Measurements from ENCODE around the gene KIF25.
"Not testable (repeated sequence)": the region's sequence is repeated elsewhere in the genome, so short reads cannot be mapped to it uniquely, and the experiment has no call there.

Gene KIF25

DNA sequence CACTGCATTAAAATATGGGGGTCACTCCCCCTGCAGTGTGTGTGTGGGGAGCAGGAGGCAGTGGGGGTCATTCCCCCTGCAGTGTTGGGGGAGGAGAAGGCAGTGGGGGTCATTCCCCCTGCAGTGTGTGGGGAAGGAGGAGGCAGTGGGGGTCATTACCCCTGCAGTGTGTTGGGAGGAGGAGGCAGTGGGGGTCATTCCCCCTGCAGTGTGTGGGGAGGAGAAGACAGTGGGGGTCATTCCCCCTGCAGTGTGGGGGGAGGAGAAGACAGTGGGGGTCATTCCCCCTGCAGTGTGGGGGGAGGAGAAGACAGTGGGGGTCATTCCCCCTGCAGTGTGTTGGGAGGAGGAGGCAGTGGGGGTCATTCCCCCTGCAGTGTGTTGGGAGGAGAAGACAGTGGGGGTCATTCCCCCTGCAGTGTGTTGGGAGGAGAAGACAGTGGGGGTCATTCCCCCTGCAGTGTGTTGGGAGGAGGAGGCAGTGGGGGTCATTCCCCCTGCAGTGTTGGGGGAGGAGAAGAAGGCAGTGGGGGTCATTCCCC lies 21.3 kb upstream of the KIF25 start:
- FAIRE-seq, result not testable (repeated sequence)

DNA sequence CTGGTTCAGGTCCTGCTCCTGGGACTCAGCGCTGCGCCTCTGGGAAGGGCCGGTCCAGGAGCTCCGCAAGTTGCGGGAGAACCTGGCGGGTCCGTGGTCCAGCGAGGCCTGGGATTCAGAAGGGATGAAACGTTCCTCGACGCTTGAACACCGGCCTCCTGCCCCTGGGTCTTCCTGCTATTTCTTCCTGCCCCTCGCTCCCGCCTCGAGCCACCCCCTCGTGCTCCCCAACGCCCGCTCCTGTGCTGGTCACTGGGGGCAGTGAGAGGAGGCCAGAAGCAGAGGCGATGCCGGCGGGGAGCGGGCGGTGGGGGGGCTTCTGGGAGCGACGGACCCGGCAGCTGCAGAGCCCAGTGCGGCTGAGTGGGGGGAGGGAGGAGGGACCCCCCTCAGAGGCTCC lies 20.8 kb upstream of the KIF25 start:
- FAIRE-seq, result no peak

DNA sequence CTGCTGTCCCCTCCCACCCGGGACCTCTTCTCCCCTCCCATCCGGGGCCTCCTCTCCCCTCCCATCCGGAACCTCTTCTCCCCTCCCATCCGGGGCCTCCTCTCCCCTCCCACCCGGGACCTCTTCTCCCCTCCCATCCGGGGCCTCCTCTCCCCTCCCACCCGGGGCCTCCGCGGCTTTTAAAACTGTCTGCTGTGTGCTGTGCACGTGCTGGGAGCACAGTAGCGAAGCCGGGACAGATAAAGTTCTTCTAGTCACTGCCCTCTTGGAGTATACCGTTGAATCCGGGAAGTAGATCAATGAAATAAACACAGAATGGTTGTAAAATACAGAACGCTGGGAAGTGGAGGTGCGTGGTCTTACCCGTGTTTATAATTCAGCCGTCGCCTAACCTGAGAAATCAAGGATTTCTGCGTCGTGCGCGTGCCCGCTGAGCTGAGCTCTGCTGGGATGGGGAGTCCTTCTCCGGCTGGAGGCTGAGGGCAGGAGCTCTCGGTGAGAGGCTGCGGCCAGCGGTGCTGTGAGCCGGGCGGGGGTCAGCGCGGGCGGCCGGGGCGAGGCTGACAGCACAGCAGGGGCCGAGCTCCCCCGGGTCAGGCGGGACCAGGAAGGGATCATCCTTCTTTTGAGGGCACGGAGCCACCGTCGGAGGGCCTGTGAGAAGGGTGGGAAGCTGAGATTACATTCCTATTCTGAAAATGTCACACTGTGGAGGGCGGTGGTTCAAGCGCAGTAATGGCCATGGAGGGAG lies 19.6 kb upstream of the KIF25 start:
- FAIRE-seq, result no peak

DNA sequence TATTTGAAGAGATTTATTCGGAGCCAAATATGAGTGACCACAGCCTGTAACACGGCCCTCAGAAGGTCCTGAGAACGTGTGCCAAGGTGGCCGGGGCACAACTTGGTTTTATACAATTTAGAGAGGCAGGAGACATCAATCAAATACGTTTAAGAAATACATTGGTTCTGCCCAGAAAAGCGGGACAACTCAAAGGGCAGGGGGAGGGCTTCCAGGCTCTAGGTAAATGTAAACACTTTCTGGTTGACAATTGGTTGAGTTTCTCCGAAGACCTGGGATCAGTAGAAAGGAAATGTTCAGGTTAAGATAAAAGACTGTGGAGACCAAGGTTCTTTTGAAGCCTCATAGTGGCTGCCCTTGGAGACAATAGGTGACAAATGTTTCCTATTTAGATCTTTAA lies 18.9 kb upstream of the KIF25 start:
- no peak for FAIRE-seq

DNA sequence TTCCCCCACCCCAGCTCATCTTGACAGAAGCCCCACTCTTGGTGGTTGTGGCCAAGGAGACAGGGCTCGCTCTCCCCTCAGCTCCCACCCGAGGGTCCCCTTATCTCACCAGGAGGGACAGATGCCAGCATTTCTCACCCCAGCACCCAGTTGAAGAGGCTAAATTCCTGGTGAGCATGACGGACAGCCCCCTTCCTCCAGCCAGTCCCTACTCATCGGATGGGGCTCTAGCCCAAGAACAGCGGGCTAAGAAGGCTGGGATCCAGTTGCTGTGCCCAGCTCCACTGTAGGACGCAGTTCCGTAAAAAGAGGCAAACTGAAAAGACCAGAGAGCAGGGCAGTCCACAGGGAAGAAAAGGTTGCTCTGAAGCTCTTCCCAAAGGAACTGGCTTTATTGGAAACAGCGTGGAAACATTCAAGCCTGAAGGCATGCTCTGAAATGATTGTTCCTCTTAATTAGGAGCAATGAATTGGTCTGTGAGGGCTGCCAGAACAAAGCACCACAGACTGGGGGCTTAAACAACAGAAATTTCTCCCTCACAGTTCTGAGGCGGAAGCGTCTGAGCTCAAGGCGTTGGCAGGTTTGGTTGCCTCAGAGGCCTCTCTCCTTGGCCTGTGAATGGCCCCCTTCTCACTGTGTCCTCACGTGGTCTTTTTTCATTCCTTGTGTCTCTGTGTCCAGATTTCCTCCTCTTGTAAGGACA lies 17.9 kb upstream of the KIF25 start:
- no peak for FAIRE-seq

DNA sequence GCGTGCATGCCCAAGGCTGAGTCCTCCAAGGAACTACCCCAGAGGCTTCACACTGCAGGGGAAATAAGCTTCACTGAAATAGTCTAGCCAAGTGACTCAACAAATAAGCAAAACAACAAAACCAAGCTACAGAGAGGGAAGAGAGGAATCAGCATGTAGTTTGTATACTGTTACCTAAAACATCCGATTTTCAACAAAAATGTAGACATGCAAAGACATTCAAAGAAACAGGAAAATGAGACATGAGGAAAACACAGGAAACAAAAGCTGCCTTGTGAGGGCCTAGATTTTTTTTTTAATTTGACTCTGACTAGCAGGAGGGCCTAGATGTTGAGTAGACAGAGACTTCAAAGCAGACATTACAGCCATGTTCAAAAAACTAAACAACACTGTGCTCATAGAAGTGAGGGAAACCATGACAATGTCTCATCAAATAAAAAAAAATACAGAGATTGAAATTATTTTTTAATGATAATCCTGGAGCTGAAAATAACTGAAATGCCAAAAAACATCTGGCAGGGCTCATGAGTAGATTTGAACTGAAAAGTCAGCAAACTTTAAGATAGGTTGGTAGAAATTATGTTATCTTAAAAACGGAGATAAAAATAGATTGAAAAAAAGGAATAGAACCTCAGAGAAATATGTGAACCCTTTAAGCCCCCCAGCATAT lies 16.4 kb upstream of the KIF25 start:
- FAIRE-seq, result no peak

DNA sequence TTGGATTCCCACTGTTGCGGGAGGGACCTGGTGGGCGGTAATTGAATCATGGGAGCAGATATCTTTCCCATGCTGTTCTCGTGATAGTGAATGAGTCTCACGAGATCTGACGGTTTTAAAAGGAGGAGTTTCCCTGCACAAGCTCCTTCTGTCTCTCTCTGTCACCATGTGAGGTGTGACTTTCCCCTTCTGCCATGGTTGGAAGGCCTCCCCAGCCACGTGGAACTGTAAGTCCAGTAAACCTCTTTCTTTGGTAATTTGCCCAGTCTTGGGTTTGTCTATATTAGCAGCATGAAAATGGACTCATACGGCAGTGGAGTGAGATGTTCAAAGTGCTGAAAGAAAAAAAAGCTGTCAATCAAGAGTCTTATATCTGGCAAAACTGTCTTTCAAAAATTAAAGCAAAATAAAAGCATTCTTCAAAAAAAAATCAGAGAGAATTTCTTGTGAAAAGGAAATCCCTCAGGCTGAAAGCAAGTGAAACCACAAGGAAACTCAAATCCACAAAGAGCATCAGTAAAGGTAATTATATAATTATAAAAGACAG lies 15.5 kb upstream of the KIF25 start:
- FAIRE-seq, result no peak

DNA sequence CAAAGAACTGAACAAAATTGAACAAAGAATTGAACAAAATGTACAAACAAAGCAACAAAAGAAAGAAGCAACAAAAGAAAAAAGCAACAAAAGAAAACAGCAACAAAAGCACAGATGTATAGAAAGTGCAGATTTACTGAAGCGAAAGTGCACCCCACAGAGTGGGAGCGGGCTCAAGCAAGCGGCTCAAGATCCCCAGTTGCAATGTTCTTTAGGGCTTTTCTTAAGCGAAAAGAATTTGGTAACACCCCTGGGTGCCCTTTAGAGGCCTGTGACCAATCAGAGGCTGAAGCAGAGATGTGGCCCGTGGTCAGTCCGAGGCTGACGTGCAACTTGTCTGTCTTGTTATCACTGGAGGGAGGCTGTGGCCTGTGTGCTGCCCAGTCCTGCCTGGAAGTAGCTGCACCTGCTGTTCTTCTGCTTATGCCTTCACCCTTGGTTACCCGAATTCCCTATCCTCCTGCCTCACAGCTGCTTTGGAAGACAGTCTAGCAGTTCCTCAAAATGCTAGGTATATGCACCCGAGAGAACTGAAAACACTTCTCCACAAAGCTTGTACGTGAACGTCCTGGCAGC lies 13.2 kb upstream of the KIF25 start:
- FAIRE-seq, result no peak

DNA sequence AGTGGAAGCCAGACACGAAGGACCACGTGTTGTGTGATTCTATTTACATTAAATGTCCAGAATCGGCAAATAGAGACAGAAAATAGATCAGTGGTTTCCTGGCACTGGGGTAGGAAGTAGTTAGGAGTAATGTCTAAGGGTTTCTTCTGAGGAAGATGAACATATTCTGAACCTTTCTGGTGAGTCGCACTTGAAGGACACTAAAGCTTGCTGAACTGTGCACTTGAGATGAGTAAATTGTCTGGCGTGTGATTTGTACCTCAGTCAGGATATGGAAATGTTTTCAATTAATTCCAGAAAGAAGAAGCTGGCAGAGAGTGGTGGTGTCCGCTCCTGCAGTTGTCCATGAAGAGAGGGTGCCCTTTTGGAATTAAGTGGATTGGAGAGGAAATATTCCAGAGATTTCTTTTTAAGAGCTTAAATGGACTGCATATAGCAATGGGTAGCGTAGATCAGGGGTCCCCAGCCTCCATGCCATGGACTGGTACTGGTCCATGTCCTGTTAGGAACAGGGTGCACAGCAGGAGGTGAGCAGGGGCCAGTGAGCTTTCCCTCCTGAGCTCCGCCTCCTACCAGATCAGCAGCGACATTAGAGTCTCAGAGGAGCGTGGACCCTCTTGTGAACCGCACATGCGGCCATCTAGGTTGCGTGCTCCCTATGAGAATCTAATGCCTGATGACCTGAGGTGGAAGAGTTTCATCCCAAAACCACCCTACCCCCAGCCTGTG lies 12.4 kb upstream of the KIF25 start:
- FAIRE-seq, result no peak

DNA sequence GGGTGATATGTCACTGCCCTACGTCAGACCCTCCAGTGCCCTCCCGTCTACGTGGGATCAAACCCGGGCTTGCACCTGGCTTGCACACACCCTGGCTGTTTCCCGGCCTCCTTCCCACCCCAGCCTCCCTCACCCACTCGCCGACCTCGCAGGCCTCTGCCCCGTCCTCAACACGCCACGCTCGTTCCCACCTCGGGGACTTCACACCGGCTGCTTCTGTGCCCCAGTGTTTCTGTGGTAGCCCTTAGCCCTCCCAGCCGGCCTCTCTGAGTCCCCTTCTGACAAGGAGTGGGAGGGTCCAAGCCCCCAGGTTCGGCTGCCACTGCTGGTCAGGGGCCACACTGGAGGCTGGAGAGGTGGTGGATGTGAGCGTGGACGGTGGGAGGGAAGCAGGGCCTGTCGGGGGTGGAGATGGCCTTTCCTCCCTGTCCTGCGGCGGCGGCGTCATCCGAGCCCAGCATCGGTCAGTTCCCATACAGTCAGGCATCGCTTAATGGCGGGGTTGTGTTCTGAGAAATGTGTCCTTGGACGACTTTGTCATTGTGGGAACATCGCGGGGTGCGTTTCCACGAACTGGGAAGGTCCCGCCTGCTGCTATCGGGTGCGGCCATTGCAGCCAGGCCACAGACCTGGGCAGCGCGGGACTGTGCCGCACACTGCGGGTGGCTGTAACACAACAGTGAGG lies 11.4 kb upstream of the KIF25 start:
- FAIRE-seq, result no peak

DNA sequence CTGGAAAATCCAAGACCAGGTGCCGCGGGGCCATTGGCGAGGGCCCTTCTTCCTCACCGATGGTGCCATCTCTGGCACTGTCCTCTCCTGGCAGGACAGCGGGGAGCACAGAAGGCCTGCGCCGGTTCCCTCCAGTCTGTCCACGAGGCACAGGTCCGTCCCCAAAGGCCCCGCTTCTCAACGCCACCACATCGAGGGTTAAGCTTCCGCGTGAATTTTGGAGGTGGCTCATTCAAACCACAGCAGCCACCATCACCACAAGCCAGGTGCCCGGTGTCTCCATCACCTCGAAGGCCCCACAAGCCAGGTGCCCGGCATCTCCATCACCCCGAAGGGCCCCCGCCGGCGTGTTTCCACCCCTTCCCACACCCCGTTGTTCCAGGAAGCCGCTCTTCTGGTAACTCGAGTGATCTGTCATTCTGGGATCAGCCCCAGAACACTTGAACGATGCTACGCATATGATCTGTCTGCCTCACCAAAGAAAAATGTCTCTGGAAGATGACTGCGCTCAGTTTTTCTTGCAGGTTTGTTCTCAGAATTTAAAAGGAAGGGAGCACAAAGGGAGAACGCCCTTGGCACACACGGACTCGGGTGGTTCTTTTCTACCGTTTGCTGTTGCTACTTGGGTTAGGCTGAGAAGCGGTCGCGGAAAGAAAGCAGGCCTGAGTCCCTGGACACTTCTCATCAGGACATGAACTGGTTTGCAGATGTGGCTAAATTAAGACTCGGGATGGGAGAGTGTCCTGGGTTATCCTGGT lies 9.9 kb upstream of the KIF25 start:
- no peak for FAIRE-seq

DNA sequence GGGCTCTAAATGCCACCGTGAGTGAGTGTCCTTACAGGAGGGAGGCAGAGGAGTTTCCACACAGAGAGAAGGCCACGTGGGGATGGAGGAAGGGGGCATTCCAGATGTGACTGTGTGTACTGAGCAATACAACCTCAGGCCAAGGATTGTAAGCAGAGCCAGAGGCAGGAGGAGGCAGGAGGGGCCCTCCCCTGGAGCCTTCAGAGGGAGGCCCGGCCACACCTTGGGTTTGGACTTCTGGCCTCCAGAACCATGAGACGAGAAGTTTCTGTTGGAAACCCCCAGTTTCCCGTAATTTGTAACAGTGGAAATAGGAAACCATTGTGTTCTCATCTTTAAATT lies 9.3 kb upstream of the KIF25 start:
- no peak for FAIRE-seq

DNA sequence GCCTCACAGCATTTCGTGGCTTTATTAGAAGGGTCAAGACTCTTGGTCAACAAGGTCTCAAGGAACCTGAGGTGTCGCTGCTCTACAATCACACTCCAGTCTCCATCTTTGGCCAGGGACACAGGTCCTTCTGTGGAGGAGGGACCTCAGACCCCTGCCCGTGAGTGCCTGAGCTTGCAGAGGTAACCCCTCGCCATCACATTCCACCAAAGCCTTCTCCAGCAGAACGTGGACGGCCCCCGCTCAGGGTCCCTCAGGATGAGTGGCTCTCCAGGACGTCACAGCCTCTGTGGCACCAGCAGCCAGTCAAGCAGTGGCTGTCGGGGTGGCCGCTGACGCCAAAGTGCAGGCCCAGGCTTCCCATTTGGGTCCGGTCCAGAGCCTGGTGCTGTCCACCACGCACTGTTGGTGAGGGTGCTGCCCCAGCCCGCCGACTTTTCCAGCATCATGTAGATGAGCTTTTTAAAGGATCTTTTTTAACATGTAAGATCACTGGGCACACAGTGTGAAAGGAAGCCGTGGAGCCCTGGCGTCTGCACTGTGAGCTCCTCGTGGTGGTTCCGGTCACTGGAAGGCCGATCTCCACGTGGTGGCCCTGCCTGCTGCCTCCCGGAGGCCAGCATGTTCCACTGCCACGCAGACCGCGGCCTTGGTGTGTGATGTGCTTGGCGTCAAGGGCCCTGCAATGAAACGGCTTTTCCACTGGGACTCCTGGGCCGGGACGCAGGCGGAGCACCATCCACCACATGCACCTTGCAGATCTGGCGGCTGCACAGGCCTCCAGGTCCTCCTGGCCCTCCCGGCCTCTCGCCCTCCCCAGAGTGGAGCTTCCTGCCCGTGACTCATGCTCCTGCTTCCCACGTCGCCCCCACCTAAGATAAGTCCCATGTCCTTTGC lies 8.3 kb upstream of the KIF25 start:
- FAIRE-seq, result no peak

DNA sequence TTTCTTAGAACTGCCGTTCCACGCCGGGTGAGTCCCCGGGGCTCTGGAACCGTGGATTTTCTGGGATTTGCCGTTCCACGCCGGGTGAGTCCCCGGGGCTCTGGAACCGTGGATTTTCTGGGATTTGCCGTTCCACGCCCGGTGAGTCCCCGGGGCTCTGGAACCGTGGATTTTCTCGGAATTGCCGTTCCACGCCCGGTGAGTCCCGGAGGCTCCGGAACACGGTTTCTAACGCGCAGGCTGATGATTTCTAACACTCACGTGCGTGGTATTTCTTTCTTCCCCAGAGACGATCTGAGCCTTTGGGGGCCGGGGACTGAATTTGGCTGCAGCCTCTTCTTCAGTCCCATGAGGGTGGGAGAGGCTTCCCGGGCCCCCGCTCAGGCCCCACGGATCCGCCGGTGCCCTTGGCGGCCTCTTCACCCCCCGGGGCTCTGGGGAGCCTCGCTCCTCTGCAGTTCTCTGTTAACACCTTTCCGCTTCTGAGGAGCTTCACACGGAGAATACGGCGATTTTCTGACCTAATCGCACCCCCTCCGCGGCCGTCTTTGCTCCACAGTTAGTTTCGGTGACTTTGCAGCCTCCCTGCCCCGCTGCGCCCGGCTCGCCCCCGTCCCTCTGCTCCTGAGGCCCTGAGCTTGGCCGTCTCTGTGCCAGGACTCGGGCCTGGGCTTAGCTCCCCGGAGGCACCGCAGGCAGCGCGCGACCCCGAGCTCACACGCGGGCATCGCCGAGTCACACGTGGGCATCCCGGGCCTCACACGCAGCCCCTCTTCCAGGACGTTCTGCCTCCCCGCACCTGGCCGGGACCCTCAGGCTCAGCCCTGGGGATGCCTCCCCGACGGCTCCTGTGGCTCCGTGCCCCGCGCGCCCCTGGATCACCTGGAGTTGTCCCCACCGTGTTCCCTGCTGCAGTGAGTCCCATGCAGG lies 7.2 kb upstream of the KIF25 start:
- FAIRE-seq, result no peak

DNA sequence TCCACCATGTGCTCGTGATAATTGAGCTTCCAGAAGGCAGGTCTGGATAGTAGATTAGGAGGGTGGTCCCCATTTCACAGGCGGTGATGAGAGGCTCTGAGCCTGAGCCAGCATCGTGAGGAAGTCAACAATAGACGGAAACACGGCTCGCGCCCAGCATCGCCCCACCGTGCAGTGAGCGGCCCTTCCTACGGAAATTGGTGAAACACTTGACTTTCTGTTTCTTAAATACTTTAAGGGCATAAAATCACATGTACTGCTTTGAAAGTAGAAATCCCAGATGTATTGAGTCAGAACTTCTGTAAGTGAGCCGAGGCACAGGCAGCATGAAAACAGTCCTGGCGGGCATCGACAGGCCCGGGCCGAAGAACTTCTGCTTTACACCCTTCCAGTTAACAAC lies 4.3 kb upstream of the KIF25 start:
- no peak for FAIRE-seq

DNA sequence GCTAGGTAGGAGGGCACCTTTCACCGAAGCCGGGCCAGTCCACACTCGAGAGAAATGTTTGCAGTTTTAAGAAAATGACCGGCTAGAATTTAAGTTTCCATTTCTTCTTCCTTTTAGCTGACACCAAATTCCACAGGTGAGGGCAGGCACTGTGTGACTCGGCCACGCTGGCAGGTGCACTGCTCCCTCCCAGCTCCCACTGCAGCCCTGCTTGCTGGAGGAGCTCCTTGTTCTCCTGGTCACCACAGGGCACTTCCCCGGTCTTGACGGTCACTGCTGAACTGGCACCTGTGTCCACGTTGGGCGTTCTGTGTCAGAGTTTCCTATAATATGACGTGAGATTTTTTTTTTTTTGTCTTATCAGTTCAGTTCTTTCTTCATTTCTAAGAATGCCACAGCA lies 3.6 kb upstream of the KIF25 start:
- FAIRE-seq, result no peak

DNA sequence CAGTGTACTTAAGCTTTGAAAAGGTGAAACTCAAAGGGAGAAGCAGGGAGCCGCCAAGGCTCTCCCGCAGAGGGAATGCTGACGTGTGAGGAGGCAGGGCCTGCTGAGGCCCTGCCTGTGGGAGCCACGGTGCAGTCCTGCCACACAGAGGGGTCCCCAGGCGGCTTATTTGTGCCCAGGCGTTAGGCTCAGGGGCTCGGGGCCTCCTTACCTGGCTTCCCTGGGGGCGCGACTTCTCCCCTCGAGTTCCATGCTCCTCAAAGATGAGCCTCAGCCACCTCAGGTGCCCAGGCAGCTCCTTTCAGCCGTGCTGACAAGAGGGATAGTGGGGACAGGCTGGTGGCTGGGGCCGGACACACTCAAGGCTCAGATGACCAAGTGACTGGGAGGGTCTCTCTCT lies 2.2 kb upstream of the KIF25 start:
- FAIRE-seq, result no peak

DNA sequence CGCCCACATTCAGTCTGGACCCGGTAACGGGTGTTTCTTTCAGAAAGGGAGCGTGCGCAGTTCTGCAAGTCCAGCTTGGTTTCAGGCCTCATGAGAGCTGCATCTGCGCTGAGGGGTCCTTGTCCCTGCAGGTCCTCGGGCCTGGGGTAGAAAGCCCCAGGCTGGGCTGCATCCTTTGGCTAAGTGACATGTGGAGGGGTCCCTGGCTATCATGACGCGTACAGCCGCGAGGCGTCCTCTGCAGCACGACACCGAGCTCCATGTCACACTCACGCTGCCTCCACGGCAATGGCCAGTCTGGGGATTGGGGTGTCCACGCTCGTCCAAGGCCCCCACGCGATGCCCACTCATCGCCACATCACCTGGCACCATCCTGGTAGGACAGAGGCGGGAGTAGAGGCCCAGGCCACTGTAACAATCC lies 1.7 kb upstream of the KIF25 start:
- no peak for FAIRE-seq
